22Rv1 (cell line): ENCODE results near the gene NKX2-1.

Experiments
- ZFX ChIP-seq: fragments of 450-650 bp; IDR thresholded peaks from 2 replicates; pipeline ENCODE4 v1.6.1; 2017; ENCODE audit warnings: antibody characterized with exemption, borderline replicate concordance
- TF ChIP-seq, protein P1 (sequence below): fragments of 450-650 bp; IDR thresholded peaks from 2 replicates; pipeline ENCODE4 v1.5.1; 2017; ENCODE audit warnings: mild to moderate bottlenecking

DNA sequence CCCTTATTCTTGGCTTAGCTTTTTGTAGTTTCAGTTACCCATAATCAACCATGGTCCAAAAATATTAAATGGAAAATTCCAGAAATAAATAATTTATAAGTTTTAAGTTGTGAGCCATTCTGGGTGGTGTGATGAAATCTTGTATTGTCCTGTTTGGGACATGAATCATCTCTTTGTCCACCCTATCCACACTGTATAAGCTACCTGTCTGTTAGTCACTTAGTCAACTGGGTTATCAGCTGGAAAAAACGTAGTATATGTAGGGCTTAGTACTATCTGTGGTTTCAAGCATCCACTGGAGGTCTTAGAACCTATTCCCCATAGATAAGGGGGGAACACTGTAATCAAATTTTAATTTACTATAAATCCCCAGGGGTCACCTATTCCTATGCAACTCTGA is 52.7 kb downstream of the NKX2-1 start:
- TF ChIP-seq, protein P1, sequence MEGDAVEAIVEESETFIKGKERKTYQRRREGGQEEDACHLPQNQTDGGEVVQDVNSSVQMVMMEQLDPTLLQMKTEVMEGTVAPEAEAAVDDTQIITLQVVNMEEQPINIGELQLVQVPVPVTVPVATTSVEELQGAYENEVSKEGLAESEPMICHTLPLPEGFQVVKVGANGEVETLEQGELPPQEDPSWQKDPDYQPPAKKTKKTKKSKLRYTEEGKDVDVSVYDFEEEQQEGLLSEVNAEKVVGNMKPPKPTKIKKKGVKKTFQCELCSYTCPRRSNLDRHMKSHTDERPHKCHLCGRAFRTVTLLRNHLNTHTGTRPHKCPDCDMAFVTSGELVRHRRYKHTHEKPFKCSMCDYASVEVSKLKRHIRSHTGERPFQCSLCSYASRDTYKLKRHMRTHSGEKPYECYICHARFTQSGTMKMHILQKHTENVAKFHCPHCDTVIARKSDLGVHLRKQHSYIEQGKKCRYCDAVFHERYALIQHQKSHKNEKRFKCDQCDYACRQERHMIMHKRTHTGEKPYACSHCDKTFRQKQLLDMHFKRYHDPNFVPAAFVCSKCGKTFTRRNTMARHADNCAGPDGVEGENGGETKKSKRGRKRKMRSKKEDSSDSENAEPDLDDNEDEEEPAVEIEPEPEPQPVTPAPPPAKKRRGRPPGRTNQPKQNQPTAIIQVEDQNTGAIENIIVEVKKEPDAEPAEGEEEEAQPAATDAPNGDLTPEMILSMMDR: no peak
- no peak for TF ChIP-seq ZFX
